ENCODE data around the gene PDZD2.
"Not testable (repeated sequence)": the region's sequence is repeated elsewhere in the genome, so short reads cannot be mapped to it uniquely, and the experiment has no call there.

Gene PDZD2

GRCh38 chr5:31963358-31964006, 324.6 kb downstream of the PDZD2 start:
- H3K27me3 ChIP-seq (ENCODE audit: low read depth, low read length): no peaks in the 10 kb centered on the region
- peaks cover 0 to 17% of the 10 kb centered on the region in 2 donors for H3K4me1 ChIP-seq (ENCODE audit: control insufficient read depth in 1 of 2, insufficient read depth in 2 of 2, low read length in 2 of 2)
- H3K4me3 ChIP-seq (ENCODE audit: low read depth in 1 of 2, low read length in 2 of 2): no peak overlapping the region
- H3K9me3 ChIP-seq (ENCODE audit: control insufficient read depth in 1 of 2, low read length in 2 of 2): no peaks in the 10 kb centered on the region
- H3K36me3 ChIP-seq (ENCODE audit: control insufficient read depth in 1 of 2, insufficient read depth in 2 of 2, low read length in 2 of 2): no peaks in the 10 kb centered on the region
- no peak overlapping the region for H3K27ac ChIP-seq (ENCODE audit: low read length)

DNA sequence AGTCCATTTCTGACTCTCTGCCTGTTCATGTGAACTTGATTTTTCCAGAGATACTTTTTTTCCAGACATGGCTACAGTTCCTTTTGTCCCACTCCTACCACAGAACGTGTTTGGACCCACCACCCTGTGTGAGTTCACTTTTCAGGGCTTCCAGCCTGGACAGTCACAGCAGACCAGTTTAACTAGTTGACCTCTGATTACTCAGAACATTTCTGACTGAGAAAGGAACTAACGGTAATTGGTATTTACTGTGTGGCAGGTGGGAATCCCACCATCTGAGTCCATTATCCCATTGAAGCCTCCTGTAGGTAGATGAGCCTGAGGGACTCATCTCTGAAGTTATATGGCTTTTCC, 325.1 kb downstream of the PDZD2 start:
- H3K27ac ChIP-seq (ENCODE audit: low read length): no peak overlapping the region

GRCh38 chr5:31965227-31965626, 326.3 kb downstream of the PDZD2 start:
- H3K27me3 ChIP-seq (ENCODE audit: low read depth, low read length): no peaks in the 10 kb centered on the region
- H3K9me3 ChIP-seq (ENCODE audit: control insufficient read depth in 1 of 2, low read length in 2 of 2): no peaks in the 10 kb centered on the region
- H3K27ac ChIP-seq (ENCODE audit: low read length): no peak overlapping the region
- H3K4me3 ChIP-seq (ENCODE audit: low read depth in 1 of 2, low read length in 2 of 2): no peak overlapping the region
- H3K36me3 ChIP-seq (ENCODE audit: control insufficient read depth in 1 of 2, insufficient read depth in 2 of 2, low read length in 2 of 2): no peaks in the 10 kb centered on the region
- H3K4me1 ChIP-seq (ENCODE audit: control insufficient read depth in 1 of 2, insufficient read depth in 2 of 2, low read length in 2 of 2): peaks cover 0 to 17% of the 10 kb centered on the region in 2 donors

More for the DNA sequence above, 325.1 kb downstream of the PDZD2 start:
- Histone ChIP-seq H3K4me1 (ENCODE audit: control insufficient read depth in 1 of 2, insufficient read depth in 2 of 2, low read length in 2 of 2) (peaks cover 0 to 17% of the 10 kb centered on the region in 2 donors), H3K27me3 (ENCODE audit: low read depth, low read length) (no peaks in the 10 kb centered on the region), H3K9me3 (ENCODE audit: control insufficient read depth in 1 of 2, low read length in 2 of 2) (no peaks in the 10 kb centered on the region), H3K36me3 (ENCODE audit: control insufficient read depth in 1 of 2, insufficient read depth in 2 of 2, low read length in 2 of 2) (no peaks in the 10 kb centered on the region), H3K4me3 (ENCODE audit: low read depth in 1 of 2, low read length in 2 of 2) (no peak overlapping the region)

GRCh38 chr5:31966936-31967335, 328.0 kb downstream of the PDZD2 start:
- Histone ChIP-seq H3K27ac (ENCODE audit: low read length) (no peak overlapping the region), H3K36me3 (ENCODE audit: control insufficient read depth in 1 of 2, insufficient read depth in 2 of 2, low read length in 2 of 2) (no peaks in the 10 kb centered on the region), H3K9me3 (ENCODE audit: control insufficient read depth in 1 of 2, low read length in 2 of 2) (no peaks in the 10 kb centered on the region), H3K4me1 (ENCODE audit: control insufficient read depth in 1 of 2, insufficient read depth in 2 of 2, low read length in 2 of 2) (peaks cover 0 to 17% of the 10 kb centered on the region in 2 donors), H3K27me3 (ENCODE audit: low read depth, low read length) (no peaks in the 10 kb centered on the region), H3K4me3 (ENCODE audit: low read depth in 1 of 2, low read length in 2 of 2) (no peak overlapping the region)

GRCh38 chr5:31967461-31967860, 328.5 kb downstream of the PDZD2 start:
- H3K27ac ChIP-seq (ENCODE audit: low read length): no peak overlapping the region
- H3K4me3 ChIP-seq (ENCODE audit: low read depth in 1 of 2, low read length in 2 of 2): no peak overlapping the region
- H3K4me1 ChIP-seq (ENCODE audit: control insufficient read depth in 1 of 2, insufficient read depth in 2 of 2, low read length in 2 of 2): peaks cover 0 to 12% of the 10 kb centered on the region in 2 donors
- no peaks in the 10 kb centered on the region for H3K36me3 ChIP-seq (ENCODE audit: control insufficient read depth in 1 of 2, insufficient read depth in 2 of 2, low read length in 2 of 2)
- no peaks in the 10 kb centered on the region for H3K27me3 ChIP-seq (ENCODE audit: low read depth, low read length)
- no peaks in the 10 kb centered on the region for H3K9me3 ChIP-seq (ENCODE audit: control insufficient read depth in 1 of 2, low read length in 2 of 2)

DNA sequence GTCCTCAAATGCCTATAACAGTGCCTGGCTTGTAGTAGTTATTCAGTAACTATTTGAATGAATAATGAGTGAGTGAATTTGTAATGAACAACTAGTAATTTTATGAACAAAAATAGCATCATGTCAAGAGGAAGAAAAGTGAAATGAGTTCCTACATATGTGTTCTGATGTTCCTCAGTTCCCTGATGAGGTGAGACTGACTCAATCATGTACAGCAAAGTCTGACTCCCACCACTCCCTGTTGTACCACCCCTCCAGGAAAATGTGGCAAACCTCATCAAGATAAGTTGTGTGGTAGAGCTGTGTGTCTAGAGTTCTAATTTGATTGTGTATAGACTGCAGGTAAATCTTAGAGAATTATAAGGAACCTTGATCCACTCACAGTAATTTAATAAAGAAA, 333.6 kb downstream of the PDZD2 start:
- H3K4me3 ChIP-seq (ENCODE audit: low read depth in 1 of 2, low read length in 2 of 2): no peak overlapping the region
- no peaks in the 10 kb centered on the region for H3K4me1 ChIP-seq (ENCODE audit: control insufficient read depth in 1 of 2, insufficient read depth in 2 of 2, low read length in 2 of 2)

GRCh38 chr5:31975189-31975612, 336.3 kb downstream of the PDZD2 start:
- H3K9me3 ChIP-seq (ENCODE audit: control insufficient read depth in 1 of 2, low read length in 2 of 2); H3K27ac ChIP-seq (ENCODE audit: low read length); H3K4me3 ChIP-seq (ENCODE audit: low read depth in 1 of 2, low read length in 2 of 2); H3K27me3 ChIP-seq (ENCODE audit: low read depth, low read length); H3K36me3 ChIP-seq (ENCODE audit: control insufficient read depth in 1 of 2, insufficient read depth in 2 of 2, low read length in 2 of 2); H3K4me1 ChIP-seq (ENCODE audit: control insufficient read depth in 1 of 2, insufficient read depth in 2 of 2, low read length in 2 of 2): not testable (repeated sequence)

More for the DNA sequence above, 333.6 kb downstream of the PDZD2 start:
- no peaks in the 10 kb centered on the region for H3K27me3 ChIP-seq (ENCODE audit: low read depth, low read length)
- H3K27ac ChIP-seq (ENCODE audit: low read length): no peak overlapping the region
- H3K36me3 ChIP-seq (ENCODE audit: control insufficient read depth in 1 of 2, insufficient read depth in 2 of 2, low read length in 2 of 2): no peaks in the 10 kb centered on the region
- H3K9me3 ChIP-seq (ENCODE audit: control insufficient read depth in 1 of 2, low read length in 2 of 2): no peaks in the 10 kb centered on the region

DNA sequence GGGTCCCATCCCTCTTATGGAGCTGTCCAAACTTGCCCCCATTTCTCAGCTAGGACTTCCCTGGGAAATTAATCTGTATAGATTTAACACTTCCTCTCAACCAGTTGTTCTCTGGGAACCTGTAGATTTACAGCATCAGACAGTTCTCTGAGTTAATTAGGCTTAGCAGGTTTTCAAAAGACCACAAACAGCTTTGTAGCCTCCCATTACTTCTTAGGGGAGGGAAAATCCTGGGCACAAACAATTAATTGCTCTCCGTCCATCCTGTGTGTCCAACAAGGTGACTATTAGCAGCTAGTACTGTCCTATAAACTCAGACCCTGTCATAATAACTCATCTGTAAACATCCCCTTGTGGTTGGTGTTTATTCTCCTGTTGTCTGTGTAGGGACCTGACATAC, 337.2 kb downstream of the PDZD2 start:
- Histone ChIP-seq H3K4me3 (ENCODE audit: low read depth in 1 of 2, low read length in 2 of 2) (no peak overlapping the region), H3K9me3 (ENCODE audit: control insufficient read depth in 1 of 2, low read length in 2 of 2) (no peaks in the 10 kb centered on the region), H3K4me1 (ENCODE audit: control insufficient read depth in 1 of 2, insufficient read depth in 2 of 2, low read length in 2 of 2) (no peaks in the 10 kb centered on the region), H3K36me3 (ENCODE audit: control insufficient read depth in 1 of 2, insufficient read depth in 2 of 2, low read length in 2 of 2) (no peaks in the 10 kb centered on the region), H3K27me3 (ENCODE audit: low read depth, low read length) (no peaks in the 10 kb centered on the region), H3K27ac (ENCODE audit: low read length) (no peak overlapping the region)

GRCh38 chr5:31981361-31981945, 342.5 kb downstream of the PDZD2 start:
- H3K36me3 ChIP-seq (ENCODE audit: control insufficient read depth in 1 of 2, insufficient read depth in 2 of 2, low read length in 2 of 2): no peaks in the 10 kb centered on the region
- H3K27me3 ChIP-seq (ENCODE audit: low read depth, low read length): no peaks in the 10 kb centered on the region
- no peaks in the 10 kb centered on the region for H3K9me3 ChIP-seq (ENCODE audit: control insufficient read depth in 1 of 2, low read length in 2 of 2)
- no peak overlapping the region for H3K4me3 ChIP-seq (ENCODE audit: low read depth in 1 of 2, low read length in 2 of 2)
- no peaks in the 10 kb centered on the region for H3K4me1 ChIP-seq (ENCODE audit: control insufficient read depth in 1 of 2, insufficient read depth in 2 of 2, low read length in 2 of 2)
- H3K27ac ChIP-seq (ENCODE audit: low read length): no peak overlapping the region

DNA sequence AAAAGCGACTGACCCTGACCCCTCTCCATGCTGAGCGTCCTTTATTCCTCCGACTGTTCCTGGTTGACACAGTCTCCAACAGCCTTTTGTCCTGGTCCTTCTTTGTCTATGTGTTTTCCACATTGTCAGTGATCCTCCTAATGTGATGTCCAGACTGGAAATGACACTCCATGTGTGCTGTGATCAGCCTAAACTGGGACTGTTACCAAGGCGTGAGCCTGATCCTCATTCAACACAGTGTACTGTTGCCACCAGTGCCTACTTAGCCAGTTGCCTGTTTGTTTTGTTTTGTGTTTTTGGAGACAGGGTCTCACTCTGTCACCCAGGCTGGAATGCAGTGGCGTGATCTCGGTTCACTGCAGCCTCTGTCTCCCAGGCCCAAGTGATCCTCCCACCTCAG, 343.1 kb downstream of the PDZD2 start:
- no peaks in the 10 kb centered on the region for H3K36me3 ChIP-seq (ENCODE audit: control insufficient read depth in 1 of 2, insufficient read depth in 2 of 2, low read length in 2 of 2)
- H3K27ac ChIP-seq (ENCODE audit: low read length): no peak overlapping the region
- no peaks in the 10 kb centered on the region for H3K9me3 ChIP-seq (ENCODE audit: control insufficient read depth in 1 of 2, low read length in 2 of 2)
- H3K4me1 ChIP-seq (ENCODE audit: control insufficient read depth in 1 of 2, insufficient read depth in 2 of 2, low read length in 2 of 2): no peaks in the 10 kb centered on the region
- H3K4me3 ChIP-seq (ENCODE audit: low read depth in 1 of 2, low read length in 2 of 2): no peak overlapping the region
- no peaks in the 10 kb centered on the region for H3K27me3 ChIP-seq (ENCODE audit: low read depth, low read length)

DNA sequence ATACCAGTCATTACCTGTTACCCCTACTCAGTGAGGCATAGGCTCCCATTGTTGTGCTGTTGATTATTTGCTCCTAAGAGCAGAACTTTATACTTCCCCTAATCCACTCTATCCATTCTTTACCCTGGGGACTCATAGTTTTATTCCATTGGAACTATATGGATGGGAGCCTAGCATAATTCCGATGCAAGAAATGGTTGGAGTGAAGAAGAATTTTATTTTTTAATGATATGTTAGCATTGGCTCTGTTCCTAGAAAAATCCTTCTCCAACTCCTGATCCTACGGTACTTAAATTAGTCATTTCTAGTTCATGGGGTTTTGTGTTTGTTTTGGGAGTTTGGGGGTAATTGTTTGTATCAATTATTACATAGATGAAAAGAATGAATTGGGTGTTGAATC, 343.7 kb downstream of the PDZD2 start:
- Histone ChIP-seq H3K4me3 (ENCODE audit: low read depth in 1 of 2, low read length in 2 of 2) (no peak overlapping the region), H3K9me3 (ENCODE audit: control insufficient read depth in 1 of 2, low read length in 2 of 2) (no peaks in the 10 kb centered on the region), H3K27me3 (ENCODE audit: low read depth, low read length) (no peaks in the 10 kb centered on the region), H3K36me3 (ENCODE audit: control insufficient read depth in 1 of 2, insufficient read depth in 2 of 2, low read length in 2 of 2) (no peaks in the 10 kb centered on the region), H3K27ac (ENCODE audit: low read length) (no peak overlapping the region), H3K4me1 (ENCODE audit: control insufficient read depth in 1 of 2, insufficient read depth in 2 of 2, low read length in 2 of 2) (no peaks in the 10 kb centered on the region)

DNA sequence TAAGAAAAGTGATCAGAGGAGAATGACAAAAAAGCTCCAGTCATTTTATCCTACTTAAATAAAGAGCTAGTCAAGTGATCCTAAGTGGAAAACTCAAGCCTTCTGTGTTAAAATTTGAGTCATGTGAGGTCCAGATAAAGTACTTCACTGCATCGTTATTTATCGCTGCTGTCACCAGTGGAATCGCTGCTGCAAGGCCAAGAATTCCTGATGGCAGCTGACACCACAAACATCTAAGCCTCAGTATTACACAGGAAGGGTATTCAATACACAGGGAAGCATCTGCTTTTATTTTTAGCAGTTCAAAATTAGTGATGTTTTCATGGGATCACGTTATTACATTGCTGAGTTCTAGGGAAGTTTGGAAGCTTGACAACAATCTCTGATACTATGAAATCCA, 344.9 kb downstream of the PDZD2 start:
- no peaks in the 10 kb centered on the region for H3K36me3 ChIP-seq (ENCODE audit: control insufficient read depth in 1 of 2, insufficient read depth in 2 of 2, low read length in 2 of 2)
- H3K4me1 ChIP-seq (ENCODE audit: control insufficient read depth in 1 of 2, insufficient read depth in 2 of 2, low read length in 2 of 2): no peaks in the 10 kb centered on the region
- no peaks in the 10 kb centered on the region for H3K9me3 ChIP-seq (ENCODE audit: control insufficient read depth in 1 of 2, low read length in 2 of 2)
- no peak overlapping the region for H3K27ac ChIP-seq (ENCODE audit: low read length)
- H3K4me3 ChIP-seq (ENCODE audit: low read depth in 1 of 2, low read length in 2 of 2): no peak overlapping the region
- H3K27me3 ChIP-seq (ENCODE audit: low read depth, low read length): no peaks in the 10 kb centered on the region

Measured in muscle layer of duodenum (tissue), 2 donors.